Adrenal gland (tissue), 5 donors: ENCODE results near the gene CORO1C.

Experiments
- CTCF ChIP-seq, 6 experiments: fragments of 450-650 bp in 4 of 6; fragments of 200-600 bp in 2 of 6; sonication (generic) in 1 of 6; IDR thresholded peaks; 1 replicate in 5 of 6; 2 replicates in 1 of 6; pipeline versions ENCODE4 v1.5.1 to v1.8.0; 2016 to 2021; ENCODE audit warnings: antibody characterized with exemption in 6 of 6, mild to moderate bottlenecking in 2 of 6, moderate library complexity in 1 of 6
- POLR2A ChIP-seq, 2 donors: fragments of 450-650 bp; IDR thresholded peaks; one replicate each; pipeline ENCODE4 v1.6.1; 2017; ENCODE audit warnings: antibody characterized with exemption in 2 of 2, mild to moderate bottlenecking in 2 of 2, moderate library complexity in 1 of 2
- donor health status: DM: no; HTN: no; CAD: no.

- TF ChIP-seq POLR2A (IDR thresholded peaks at IDR 0.05) (no peak), CTCF (IDR thresholded peaks at IDR 0.05) (no peak)
Observed at GRCh38 chr12:108681317-108681716, 50.0 kb downstream of the CORO1C start.
